Left cardiac atrium (tissue), 4 donors: Measurements from ENCODE around the gene CDCP1. TPM values are rescaled to one million over a fixed set of nuclear protein-coding genes. Genes with fewer than 3 reads are reported as not detected.
A peak's percentile ranks its signal among the peaks of the same experiment; 100 is the strongest.

Experiments used
- ATAC-seq, 2 donors: fragments of 200-7000 bp; cut with Tn5 transposase; one replicate each; pipeline ENCODE4 v1.9.1; 2020; ENCODE audit warnings: mild to moderate bottlenecking in 2 of 2, moderate library complexity in 2 of 2
- DNase-seq: peaks from one replicate; pipeline ENCODE4 v3.0.0-alpha.2; 2020
- intact Hi-C, 2 donors: fragments of 100-400 bp; cut with DNase I; formaldehyde crosslinking; loops; one replicate each; pipeline versions ENCODE4 v1.14.1 to v1.15.1; 2022 to 2023
- total RNA-seq, 2 donors: library from RNA; stranded (reverse); fragmentation: NEBNext Ultra II Directional; extraction: Animal tissue kit (Norgen Biotek cat#: 25700); gene quantifications; one replicate each; pipeline ENCODE4 v1.2.1, GENCODE V29; 2021
- donor health status: DM: no; HTN: yes; CAD: no.
- donor health status: DM: no; HTN: yes; CAD: no; lungs with severe emphysema.
- donor health status: DM: yes; HTN: yes; CAD: no.
- donor health status: Dilated cardiomyopathy.

The CDCP1 gene
- total RNA-seq, 2 donors from 2014 or later: 0.74 to 1.3 TPM

GRCh38 chr3:45173776-45174175 lies 27.6 kb upstream of the CDCP1 start:
- DNase-seq: no peak
- intact Hi-C loops: loop anchor here in 1 of 2 donors (5.0 kb wide), 1 partner anchor 116 kb away; no protein-coding TSS in a partner anchor
- no peak for ATAC-seq

GRCh38 chr3:45171283-45171682 lies 25.1 kb upstream of the CDCP1 start:
- intact Hi-C loops: loop anchor here in 1 of 2 donors (5.0 kb wide), 1 partner anchor 114 kb away; no protein-coding TSS in a partner anchor
- ATAC-seq (no peak), DNase-seq (no peak)

- peak; percentile 62 for ATAC-seq
- intact Hi-C loops: loop anchor here in 1 of 2 donors (5.0 kb wide), 1 partner anchor 113 kb away; no protein-coding TSS in a partner anchor
- DNase-seq: no peak
Observed at GRCh38 chr3:45170096-45170495, 23.9 kb upstream of the CDCP1 start.

- DNase-seq (no peak), ATAC-seq (no peak)
- intact Hi-C loops: no loop called here
Observed at GRCh38 chr3:45169125-45169904, 23.1 kb upstream of the CDCP1 start.

GRCh38 chr3:45168451-45168850 lies 22.3 kb upstream of the CDCP1 start:
- ATAC-seq: no peak
- DNase-seq: no peak
- intact Hi-C loops: no loop called here

GRCh38 chr3:45167011-45167911 lies 21.1 kb upstream of the CDCP1 start:
- DNase-seq (peak; percentile 87), ATAC-seq (peak; percentile 90 to 95)
- intact Hi-C loops: no loop called here

GRCh38 chr3:45166321-45166879 lies 20.2 kb upstream of the CDCP1 start:
- DNase-seq (no peak), ATAC-seq (no peak)
- intact Hi-C loops: no loop called here

- intact Hi-C loops: no loop called here
- DNase-seq: no peak
- no peak for ATAC-seq
Observed at GRCh38 chr3:45165497-45166283, 19.5 kb upstream of the CDCP1 start.

GRCh38 chr3:45164056-45164455 lies 17.9 kb upstream of the CDCP1 start:
- no peak for DNase-seq
- ATAC-seq: no peak
- intact Hi-C loops: no loop called here

GRCh38 chr3:45163481-45163880 lies 17.3 kb upstream of the CDCP1 start:
- no peak for ATAC-seq
- no peak for DNase-seq
- intact Hi-C loops: no loop called here

GRCh38 chr3:45154641-45155147 lies 8.5 kb upstream of the CDCP1 start:
- ATAC-seq (no peak), DNase-seq (no peak)
- intact Hi-C loops: no loop called here

- no peak for DNase-seq
- intact Hi-C loops: no loop called here
- no peak for ATAC-seq
Observed at GRCh38 chr3:45153658-45154437, 7.7 kb upstream of the CDCP1 start.

- intact Hi-C loops: no loop called here
- ATAC-seq (no peak), DNase-seq (no peak)
Observed at GRCh38 chr3:45152307-45152706, 6.1 kb upstream of the CDCP1 start.

GRCh38 chr3:45151100-45151499 lies 4.9 kb upstream of the CDCP1 start:
- no peak for ATAC-seq
- no peak for DNase-seq
- intact Hi-C loops: no loop called here

GRCh38 chr3:45148921-45149320 lies 2.7 kb upstream of the CDCP1 start:
- DNase-seq: no peak
- intact Hi-C loops: no loop called here
- ATAC-seq: no peak

GRCh38 chr3:45145223-45145622 lies 955 bp downstream of the CDCP1 start:
- no peak for ATAC-seq
- intact Hi-C loops: no loop called here
- no peak for DNase-seq

- intact Hi-C loops: no loop called here
- no peak for DNase-seq
- no peak for ATAC-seq
Observed at GRCh38 chr3:45143673-45144671, 2.2 kb downstream of the CDCP1 start.
